VCaP (cell line): ENCODE measurements around the gene DGAT2L6.

ENCODE experiments used
- H3K27ac ChIP-seq: fragments of 450-650 bp; 2 replicates; pipeline ENCODE4 v1.5.1; 2017
- TF ChIP-seq, protein P1 (sequence below): fragments of 450-650 bp; conservative IDR thresholded peaks from 2 replicates; pipeline ENCODE4 v1.5.1; 2017; ENCODE audit warnings: mild to moderate bottlenecking, moderate library complexity

DGAT2L6 gene, protein sequence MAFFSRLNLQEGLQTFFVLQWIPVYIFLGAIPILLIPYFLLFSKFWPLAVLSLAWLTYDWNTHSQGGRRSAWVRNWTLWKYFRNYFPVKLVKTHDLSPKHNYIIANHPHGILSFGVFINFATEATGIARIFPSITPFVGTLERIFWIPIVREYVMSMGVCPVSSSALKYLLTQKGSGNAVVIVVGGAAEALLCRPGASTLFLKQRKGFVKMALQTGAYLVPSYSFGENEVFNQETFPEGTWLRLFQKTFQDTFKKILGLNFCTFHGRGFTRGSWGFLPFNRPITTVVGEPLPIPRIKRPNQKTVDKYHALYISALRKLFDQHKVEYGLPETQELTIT

GRCh38 chrX:70176938-70177533, at the start of gene DGAT2L6:
DGAT2L6 (plus strand) TSS chrX:70177483; CDS start chrX:70177583, 100 bp downstream.
- TF ChIP-seq, protein P1, sequence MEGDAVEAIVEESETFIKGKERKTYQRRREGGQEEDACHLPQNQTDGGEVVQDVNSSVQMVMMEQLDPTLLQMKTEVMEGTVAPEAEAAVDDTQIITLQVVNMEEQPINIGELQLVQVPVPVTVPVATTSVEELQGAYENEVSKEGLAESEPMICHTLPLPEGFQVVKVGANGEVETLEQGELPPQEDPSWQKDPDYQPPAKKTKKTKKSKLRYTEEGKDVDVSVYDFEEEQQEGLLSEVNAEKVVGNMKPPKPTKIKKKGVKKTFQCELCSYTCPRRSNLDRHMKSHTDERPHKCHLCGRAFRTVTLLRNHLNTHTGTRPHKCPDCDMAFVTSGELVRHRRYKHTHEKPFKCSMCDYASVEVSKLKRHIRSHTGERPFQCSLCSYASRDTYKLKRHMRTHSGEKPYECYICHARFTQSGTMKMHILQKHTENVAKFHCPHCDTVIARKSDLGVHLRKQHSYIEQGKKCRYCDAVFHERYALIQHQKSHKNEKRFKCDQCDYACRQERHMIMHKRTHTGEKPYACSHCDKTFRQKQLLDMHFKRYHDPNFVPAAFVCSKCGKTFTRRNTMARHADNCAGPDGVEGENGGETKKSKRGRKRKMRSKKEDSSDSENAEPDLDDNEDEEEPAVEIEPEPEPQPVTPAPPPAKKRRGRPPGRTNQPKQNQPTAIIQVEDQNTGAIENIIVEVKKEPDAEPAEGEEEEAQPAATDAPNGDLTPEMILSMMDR: no peak

DNA sequence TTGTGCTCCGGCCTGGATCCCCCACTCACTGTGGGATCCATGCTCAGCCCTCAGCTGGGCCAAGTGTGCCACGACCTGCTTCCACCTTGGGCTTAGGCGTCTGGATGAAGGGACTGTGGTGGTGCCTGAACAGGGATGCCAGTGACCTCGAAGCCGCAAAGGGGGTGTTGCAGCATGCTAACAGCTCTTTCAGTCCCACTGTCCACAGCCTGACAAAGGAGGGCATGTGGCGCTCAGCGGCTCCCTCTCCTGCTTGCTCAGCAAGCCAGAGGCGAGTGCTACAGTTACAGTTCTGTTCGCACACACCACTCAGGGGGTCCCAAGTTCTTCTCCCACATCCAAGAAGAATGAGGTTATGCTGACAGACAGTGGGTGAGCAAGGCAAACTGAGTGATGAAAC, 49.2 kb upstream of the DGAT2L6 start:
- H3K27ac ChIP-seq: no peak overlapping the region
- TF ChIP-seq, protein P1: no peak

More at GRCh38 chrX:70176938-70177533, at the start of gene DGAT2L6:
- H3K27ac ChIP-seq: peak within 1 kb of the TSS; percentile 80

DNA sequence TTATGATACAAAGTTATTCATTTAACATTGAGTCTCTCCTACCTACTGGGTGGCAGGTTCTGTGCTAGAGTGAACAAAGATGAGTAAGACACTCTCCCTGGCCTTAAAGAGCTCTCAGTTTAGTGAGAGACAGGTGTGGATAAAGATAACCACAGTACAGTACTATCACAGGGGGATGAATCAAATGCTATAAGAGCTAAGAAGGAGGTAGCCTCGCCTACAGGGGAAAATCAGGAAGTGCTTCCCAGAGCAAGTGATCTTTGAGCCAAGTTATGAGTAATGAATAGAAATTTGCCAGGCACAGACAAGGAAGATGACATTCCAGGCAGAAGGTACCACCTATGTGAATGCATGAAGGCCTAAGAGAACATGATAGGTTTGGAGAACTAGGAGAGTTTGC, 47.5 kb upstream of the DGAT2L6 start:
- TF ChIP-seq, protein P1: no peak

GRCh38 chrX:70132224-70132623, 45.1 kb upstream of the DGAT2L6 start:
- peak overlapping the region; percentile 65 for H3K27ac ChIP-seq
- TF ChIP-seq, protein P1: peak; percentile 9; the same call in 1 of the 2 replicates

More for the DNA sequence above, 47.5 kb upstream of the DGAT2L6 start:
- no peak overlapping the region for H3K27ac ChIP-seq

DNA sequence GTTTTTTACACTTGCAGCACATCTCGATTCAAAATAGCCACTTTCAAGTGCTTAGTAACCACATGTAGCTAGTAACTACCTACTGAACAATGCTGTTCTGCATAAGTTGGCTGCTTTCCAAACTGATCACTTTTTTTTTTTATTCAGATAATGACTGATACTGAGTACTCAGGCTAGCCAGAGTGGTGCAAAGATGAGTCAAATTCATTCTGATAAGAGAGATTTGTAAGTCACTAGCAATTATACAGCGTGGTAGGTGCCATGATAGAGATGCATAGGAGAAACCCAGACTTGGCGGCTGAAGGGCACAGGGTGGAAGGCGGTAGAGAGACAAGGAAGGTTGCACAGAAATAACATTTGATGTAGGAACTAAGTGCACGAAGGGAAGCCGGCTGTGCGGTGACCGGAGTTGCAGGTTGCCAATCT, 44.4 kb upstream of the DGAT2L6 start:
- H3K27ac ChIP-seq: peak overlapping the region; percentile 65
- TF ChIP-seq, protein P1: no peak

- H3K27ac ChIP-seq: peak within 1 kb of the TSS; percentile 65
- TF ChIP-seq, protein P1: peak; percentile 75
Observed at GRCh38 chrX:70133303-70134115, 43.8 kb upstream of the DGAT2L6 start, which contains the start of gene IGBP1. IGBP1 (plus strand) TSS chrX:70133447; CDS start chrX:70133948, 501 bp downstream.

DNA sequence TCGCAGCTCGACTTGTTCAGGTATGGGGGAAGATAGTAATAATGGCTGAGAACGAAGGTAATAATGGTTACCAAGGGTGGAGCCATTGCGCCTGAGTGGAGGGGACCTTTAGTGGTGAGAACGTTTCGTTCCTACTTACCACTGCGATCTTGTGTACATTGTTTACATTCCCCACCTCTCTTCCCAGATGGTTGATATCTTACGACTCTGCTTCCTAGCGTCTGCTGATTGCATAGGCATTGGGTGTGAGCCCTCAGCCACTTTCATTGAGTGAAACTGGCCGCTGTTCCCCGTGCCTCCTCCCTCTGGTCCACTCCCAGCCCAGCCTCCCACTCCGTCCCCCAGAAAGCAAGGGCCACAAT, 43.2 kb upstream of the DGAT2L6 start:
- peak overlapping the region; percentile 65 for H3K27ac ChIP-seq
- TF ChIP-seq, protein P1: no peak
